Measurements from ENCODE around the gene RCAN2. TPM values are rescaled to one million over a fixed set of nuclear protein-coding genes. Genes with fewer than 3 reads are reported as not detected.

The RCAN2 gene
- total RNA-seq, 1 donor from 2014 or later: 17.0 TPM

DNA sequence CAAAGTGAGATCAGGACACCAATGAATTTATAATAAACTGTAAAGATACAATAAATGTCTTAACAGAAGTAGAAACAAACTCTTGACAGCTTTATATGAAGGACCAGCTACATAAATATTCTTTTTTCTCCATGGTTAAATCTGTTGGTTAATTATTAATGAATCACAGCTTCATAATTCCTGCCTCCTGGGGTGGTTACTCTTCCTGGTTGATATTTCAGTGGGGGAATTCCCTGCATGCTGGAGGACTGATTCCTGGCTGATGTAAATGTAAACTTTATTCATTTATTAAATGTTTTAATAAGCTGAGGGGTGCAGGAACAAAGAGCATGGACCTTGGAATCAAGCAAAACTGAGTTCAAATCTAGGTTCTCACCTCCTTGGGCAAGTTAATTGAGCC is 16.2 kb upstream of the RCAN2 start:
- no peak for DNase-seq (ENCODE audit: low spot score)
- no peaks in the 10 kb centered on the region for H3K27me3 Mint-ChIP-seq (ENCODE audit: unreplicated experiment)
- H3K36me3 Mint-ChIP-seq (ENCODE audit: low read depth, unreplicated experiment): no peaks in the 10 kb centered on the region
- H3K9me3 Mint-ChIP-seq (ENCODE audit: unreplicated experiment): no peaks in the 10 kb centered on the region
- TF ChIP-seq, protein P1, sequence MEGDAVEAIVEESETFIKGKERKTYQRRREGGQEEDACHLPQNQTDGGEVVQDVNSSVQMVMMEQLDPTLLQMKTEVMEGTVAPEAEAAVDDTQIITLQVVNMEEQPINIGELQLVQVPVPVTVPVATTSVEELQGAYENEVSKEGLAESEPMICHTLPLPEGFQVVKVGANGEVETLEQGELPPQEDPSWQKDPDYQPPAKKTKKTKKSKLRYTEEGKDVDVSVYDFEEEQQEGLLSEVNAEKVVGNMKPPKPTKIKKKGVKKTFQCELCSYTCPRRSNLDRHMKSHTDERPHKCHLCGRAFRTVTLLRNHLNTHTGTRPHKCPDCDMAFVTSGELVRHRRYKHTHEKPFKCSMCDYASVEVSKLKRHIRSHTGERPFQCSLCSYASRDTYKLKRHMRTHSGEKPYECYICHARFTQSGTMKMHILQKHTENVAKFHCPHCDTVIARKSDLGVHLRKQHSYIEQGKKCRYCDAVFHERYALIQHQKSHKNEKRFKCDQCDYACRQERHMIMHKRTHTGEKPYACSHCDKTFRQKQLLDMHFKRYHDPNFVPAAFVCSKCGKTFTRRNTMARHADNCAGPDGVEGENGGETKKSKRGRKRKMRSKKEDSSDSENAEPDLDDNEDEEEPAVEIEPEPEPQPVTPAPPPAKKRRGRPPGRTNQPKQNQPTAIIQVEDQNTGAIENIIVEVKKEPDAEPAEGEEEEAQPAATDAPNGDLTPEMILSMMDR (IDR thresholded peaks at IDR 0.05; ENCODE audit: unreplicated experiment): no peak
- no peak overlapping the region for H3K4me3 Mint-ChIP-seq (ENCODE audit: unreplicated experiment)
- peaks cover 5% of the 10 kb centered on the region for H3K4me1 Mint-ChIP-seq (ENCODE audit: unreplicated experiment)
- H3K27ac Mint-ChIP-seq (ENCODE audit: unreplicated experiment): no peak overlapping the region

DNA sequence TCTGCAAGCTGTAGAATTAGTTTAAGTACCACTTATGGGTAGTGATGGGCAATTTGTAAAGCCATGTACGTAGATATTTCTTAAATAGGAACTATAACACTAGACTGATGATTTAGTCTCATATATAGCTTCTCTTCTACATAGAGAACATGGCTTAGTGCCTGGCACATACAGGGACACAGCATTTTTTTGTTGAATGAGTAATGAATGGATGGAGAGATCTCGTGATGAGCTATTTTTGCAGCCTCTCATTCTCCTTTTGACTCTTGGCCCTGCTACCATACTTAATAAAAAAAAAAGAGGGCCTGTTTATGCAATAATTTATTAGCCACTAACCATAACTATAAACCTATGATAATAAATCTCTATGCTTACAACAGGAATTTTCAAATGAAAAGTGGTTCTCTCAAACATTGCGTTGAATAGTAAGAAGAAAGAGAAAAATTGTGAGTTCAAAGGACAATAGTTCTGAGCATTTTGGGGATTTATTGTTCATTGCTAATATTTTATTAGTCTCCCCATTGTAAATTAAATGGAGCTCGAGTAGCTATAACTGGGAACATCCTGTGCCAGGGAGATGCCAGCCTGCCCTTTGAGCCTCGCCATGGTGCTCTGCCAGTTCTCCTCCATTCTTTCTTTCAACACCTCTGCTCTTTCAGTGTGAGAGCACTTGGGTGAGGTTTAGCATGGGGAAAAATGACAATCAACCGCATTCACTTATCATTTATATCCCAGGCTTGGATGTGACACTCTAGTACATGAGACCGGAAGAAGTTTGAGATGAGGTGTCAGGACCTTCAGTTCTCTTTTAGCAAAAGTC is 14.7 kb upstream of the RCAN2 start:
- H3K9me3 Mint-ChIP-seq (ENCODE audit: unreplicated experiment): no peaks in the 10 kb centered on the region
- TF ChIP-seq, protein P1 (IDR thresholded peaks at IDR 0.05; ENCODE audit: unreplicated experiment): no peak
- no peak overlapping the region for H3K27ac Mint-ChIP-seq (ENCODE audit: unreplicated experiment)
- H3K4me3 Mint-ChIP-seq (ENCODE audit: unreplicated experiment): no peak overlapping the region
- DNase-seq (ENCODE audit: low spot score): no peak
- H3K36me3 Mint-ChIP-seq (ENCODE audit: low read depth, unreplicated experiment): no peaks in the 10 kb centered on the region
- H3K27me3 Mint-ChIP-seq (ENCODE audit: unreplicated experiment): no peaks in the 10 kb centered on the region
- H3K4me1 Mint-ChIP-seq (ENCODE audit: unreplicated experiment): peaks cover 5% of the 10 kb centered on the region

DNA sequence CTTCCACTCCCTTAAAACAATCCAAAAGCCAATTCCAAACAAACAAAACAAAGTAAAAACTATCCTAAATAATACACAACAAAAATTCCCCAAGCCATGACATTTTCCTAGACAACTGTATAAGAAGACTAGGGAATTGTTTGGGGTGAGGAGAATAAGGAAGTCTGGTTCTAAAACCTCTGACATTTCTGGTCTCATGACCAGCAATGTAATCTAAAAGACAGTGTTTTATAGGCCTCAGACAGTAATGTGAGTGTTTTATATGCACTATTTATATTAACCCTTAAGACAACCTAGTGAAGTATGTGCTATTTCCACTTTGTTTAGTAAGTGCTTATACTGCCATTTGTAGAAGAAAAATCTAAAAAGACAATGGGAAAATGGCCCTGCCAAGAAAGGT is 13.0 kb upstream of the RCAN2 start:
- H3K27me3 Mint-ChIP-seq (ENCODE audit: unreplicated experiment): peaks cover 2% of the 10 kb centered on the region
- H3K4me3 Mint-ChIP-seq (ENCODE audit: unreplicated experiment): no peak overlapping the region
- peaks cover 14% of the 10 kb centered on the region for H3K4me1 Mint-ChIP-seq (ENCODE audit: unreplicated experiment)
- TF ChIP-seq, protein P1 (IDR thresholded peaks at IDR 0.05; ENCODE audit: unreplicated experiment): no peak
- no peak for DNase-seq (ENCODE audit: low spot score)
- H3K27ac Mint-ChIP-seq (ENCODE audit: unreplicated experiment): no peak overlapping the region
- no peaks in the 10 kb centered on the region for H3K9me3 Mint-ChIP-seq (ENCODE audit: unreplicated experiment)
- no peaks in the 10 kb centered on the region for H3K36me3 Mint-ChIP-seq (ENCODE audit: low read depth, unreplicated experiment)

DNA sequence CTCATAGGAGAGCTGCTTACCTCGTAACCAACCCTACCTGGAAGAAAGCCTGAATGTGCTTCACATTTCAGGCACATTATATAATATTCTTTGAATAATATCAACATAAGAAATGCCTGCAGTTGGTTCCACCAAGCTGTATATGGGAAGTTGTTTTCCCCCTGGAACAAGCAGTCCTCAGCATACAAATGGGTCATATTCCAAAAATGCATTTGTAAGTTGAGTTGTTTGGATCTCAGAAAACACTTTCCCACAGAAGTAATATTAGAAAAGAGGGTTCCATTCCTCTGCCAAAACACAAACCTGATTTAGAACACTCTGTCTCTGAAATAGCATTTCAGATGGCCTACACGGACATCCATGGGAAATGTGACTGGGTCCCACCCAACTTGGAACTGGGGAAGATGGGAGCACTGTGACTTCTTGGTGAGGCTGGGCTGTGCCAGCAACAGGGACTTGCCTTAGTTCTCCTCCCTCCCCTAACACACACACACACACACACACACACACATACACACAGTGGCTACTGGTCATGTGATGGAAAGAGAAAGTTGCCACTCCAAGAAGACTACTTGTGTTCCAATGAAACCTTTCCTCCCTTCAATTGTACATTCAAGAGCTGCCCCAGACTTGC is 11.4 kb upstream of the RCAN2 start:
- TF ChIP-seq, protein P1 (IDR thresholded peaks at IDR 0.05; ENCODE audit: unreplicated experiment): no peak
- H3K27me3 Mint-ChIP-seq (ENCODE audit: unreplicated experiment): peaks cover 2% of the 10 kb centered on the region
- no peak overlapping the region for H3K27ac Mint-ChIP-seq (ENCODE audit: unreplicated experiment)
- H3K4me3 Mint-ChIP-seq (ENCODE audit: unreplicated experiment): no peak overlapping the region
- H3K36me3 Mint-ChIP-seq (ENCODE audit: low read depth, unreplicated experiment): no peaks in the 10 kb centered on the region
- peaks cover 14% of the 10 kb centered on the region for H3K4me1 Mint-ChIP-seq (ENCODE audit: unreplicated experiment)
- H3K9me3 Mint-ChIP-seq (ENCODE audit: unreplicated experiment): no peaks in the 10 kb centered on the region
- no peak for DNase-seq (ENCODE audit: low spot score)
